ENCODE data around the gene KRT86.

DNA sequence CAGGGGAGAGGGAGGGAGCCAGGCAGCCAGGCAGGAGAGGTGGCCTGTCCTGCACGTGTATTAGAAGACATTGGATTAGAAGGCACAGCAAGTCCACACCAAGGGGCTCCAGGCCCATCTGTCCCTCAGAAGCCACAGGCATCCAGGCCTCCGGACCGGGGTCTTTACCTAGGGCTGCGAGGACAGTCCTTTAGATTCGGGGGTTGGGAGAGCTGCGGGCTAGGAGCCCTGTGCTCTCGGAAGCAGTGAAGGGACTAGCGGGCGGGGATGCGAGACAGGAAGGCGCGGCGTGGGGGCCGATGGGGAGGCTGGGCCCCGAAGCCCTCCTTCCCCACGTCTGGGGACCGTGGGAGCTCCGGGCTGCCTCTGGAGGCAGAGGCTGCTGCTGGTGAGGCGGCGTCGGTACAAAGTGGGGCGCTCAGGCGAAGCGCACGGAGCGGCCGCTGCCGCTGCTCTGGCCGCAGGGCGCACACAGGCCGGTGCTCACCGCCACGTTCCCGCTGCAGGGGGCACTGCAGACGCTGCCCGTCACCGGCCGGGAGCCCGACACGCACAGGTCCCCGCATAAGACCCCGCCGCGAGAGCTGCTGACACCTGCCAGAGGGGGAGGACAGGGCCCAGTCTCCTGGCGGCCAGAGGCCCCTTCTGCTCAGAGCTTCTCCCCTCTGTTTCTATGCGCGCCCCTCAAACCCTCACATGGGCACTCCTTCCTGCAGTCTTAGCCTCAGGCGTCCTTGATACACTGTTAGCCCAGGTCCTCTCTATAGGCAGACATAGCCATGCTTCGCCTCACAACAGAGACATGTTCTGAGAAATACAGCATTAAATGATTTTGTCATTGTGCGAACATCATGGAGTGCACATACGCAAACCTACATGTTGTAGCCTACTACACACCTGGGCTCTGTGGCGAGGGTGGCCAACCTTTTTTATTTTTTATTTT, 24.1 kb upstream of the KRT86 start:
- TF ChIP-seq CTCF (IDR thresholded peaks at IDR 0.05) (no peak), EP300 (IDR thresholded peaks at IDR 0.05) (no peak), POLR2A (IDR thresholded peaks at IDR 0.05) (no peak), POLR2AphosphoS5 (IDR thresholded peaks at IDR 0.05) (no peak)
